Measurements from ENCODE around the gene OR10T2. TPM values are rescaled to one million over a fixed set of nuclear protein-coding genes. Genes with fewer than 3 reads are reported as not detected.
"Not testable (repeated sequence)": the region's sequence is repeated elsewhere in the genome, so short reads cannot be mapped to it uniquely, and the experiment has no call there.

Gene OR10T2
- total and polyA plus RNA-seq, 3 experiments from 2014 or later: not detected

- H3K4me1 ChIP-seq (ENCODE audit: insufficient read depth, low read length): no peaks in the 10 kb centered on the region
- Mint-ChIP-seq H3K4me1 (no peaks in the 10 kb centered on the region), H3K4me3 (no peak overlapping the region), H3K27ac (no peak overlapping the region), H3K9me3 (no peaks in the 10 kb centered on the region), H3K36me3 (no peaks in the 10 kb centered on the region), H3K27me3 (peaks cover 17 to 48% of the 10 kb centered on the region in 2 donors)
- no peak for DNase-seq
- no peak overlapping the region for H3K4me3 ChIP-seq (ENCODE audit: low read length)
- ChIA-PET POLR2A (no interaction called here), CTCF (no interaction called here)
- H3K27ac ChIP-seq (ENCODE audit: low read depth, low read length): no peak overlapping the region
- no peaks in the 10 kb centered on the region for H3K9me3 ChIP-seq (ENCODE audit: low read length)
- no peaks in the 10 kb centered on the region for H3K27me3 ChIP-seq (ENCODE audit: insufficient read depth, low read length, poor library complexity, severe bottlenecking)
- no peaks in the 10 kb centered on the region for H3K36me3 ChIP-seq (ENCODE audit: insufficient read depth, low read length)
These were observed 45.0 kb downstream of the OR10T2 start for GRCh38 chr1:158354255-158354654.

- Mint-ChIP-seq H3K27ac (peak within 1 kb of the TSS in 1 of 8 donors; percentile 48), H3K36me3 (no peaks in the 10 kb centered on the region), H3K4me1 (no peaks in the 10 kb centered on the region), H3K27me3 (peaks cover 17 to 48% of the 10 kb centered on the region in 2 donors), H3K9me3 (no peaks in the 10 kb centered on the region), H3K4me3 (peak within 1 kb of the TSS in 1 of 7 donors; percentile 14)
- POLR2A ChIA-PET: no interaction called here
- no peaks in the 10 kb centered on the region for H3K36me3 ChIP-seq (ENCODE audit: insufficient read depth, low read length)
- DNase-seq: no peak
- no peaks in the 10 kb centered on the region for H3K4me1 ChIP-seq (ENCODE audit: insufficient read depth, low read length)
- no peaks in the 10 kb centered on the region for H3K27me3 ChIP-seq (ENCODE audit: insufficient read depth, low read length, poor library complexity, severe bottlenecking)
- no peak within 1 kb of the TSS for H3K4me3 ChIP-seq (ENCODE audit: low read length)
- H3K27ac ChIP-seq (ENCODE audit: low read depth, low read length): no peak within 1 kb of the TSS
- no peaks in the 10 kb centered on the region for H3K9me3 ChIP-seq (ENCODE audit: low read length)
- CTCF ChIA-PET: no interaction called here
These were observed 45.8 kb downstream of the OR10T2 start, which contains the start of gene CD1E for GRCh38 chr1:158353303-158354075. CD1E (plus strand) TSS chr1:158353894; CDS start chr1:158353989, 95 bp downstream.

- POLR2A ChIA-PET; H3K9me3 ChIP-seq (ENCODE audit: low read length); H3K36me3 ChIP-seq (ENCODE audit: insufficient read depth, low read length); CTCF ChIA-PET; H3K36me3 Mint-ChIP-seq; H3K4me1 ChIP-seq (ENCODE audit: insufficient read depth, low read length); DNase-seq; H3K27me3 ChIP-seq (ENCODE audit: insufficient read depth, low read length, poor library complexity, severe bottlenecking); H3K27ac ChIP-seq (ENCODE audit: low read depth, low read length); H3K4me3 ChIP-seq (ENCODE audit: low read length); H3K4me3 Mint-ChIP-seq; H3K4me1 Mint-ChIP-seq; H3K9me3 Mint-ChIP-seq; H3K27ac Mint-ChIP-seq: not testable (repeated sequence)
- H3K27me3 Mint-ChIP-seq: peaks cover 10 to 28% of the 10 kb centered on the region in 2 donors
These were observed 50.3 kb downstream of the OR10T2 start for GRCh38 chr1:158348946-158349345.

Other genes starting within 250 kb of the OR10T2 start
- gene CD1D, start 218.6 kb downstream of the OR10T2 start, total RNA-seq: not detected
- not detected for gene CD1D, start 218.6 kb downstream of the OR10T2 start, polyA plus RNA-seq
- under 1 TPM; 0.09 to 0.13 TPM for gene CD1A, start 145.0 kb downstream of the OR10T2 start, total RNA-seq
- not detected for gene CD1A, start 145.0 kb downstream of the OR10T2 start, polyA plus RNA-seq
- gene CD1C, start 109.5 kb downstream of the OR10T2 start, total RNA-seq: under 1 TPM; 0.31 to 0.37 TPM
- gene CD1C, start 109.5 kb downstream of the OR10T2 start, polyA plus RNA-seq: not detected
- not detected for gene CD1B, start 67.9 kb downstream of the OR10T2 start, total RNA-seq
- not detected for gene CD1B, start 67.9 kb downstream of the OR10T2 start, polyA plus RNA-seq
- not detected for gene CD1E, start 45.6 kb downstream of the OR10T2 start, total RNA-seq
- not detected for gene CD1E, start 45.6 kb downstream of the OR10T2 start, polyA plus RNA-seq
- gene OR10K2, start 26.8 kb upstream of the OR10T2 start, total RNA-seq: not detected
- gene OR10K2, start 26.8 kb upstream of the OR10T2 start, polyA plus RNA-seq: not detected
- not detected for gene OR10K1, start 62.4 kb upstream of the OR10T2 start, total RNA-seq
- not detected for gene OR10K1, start 62.4 kb upstream of the OR10T2 start, polyA plus RNA-seq
- not detected for gene OR10R2, start 72.8 kb upstream of the OR10T2 start, total RNA-seq
- gene OR10R2, start 72.8 kb upstream of the OR10T2 start, polyA plus RNA-seq: not detected
- not detected for gene OR6Y1, start 154.9 kb upstream of the OR10T2 start, total RNA-seq
- gene OR6Y1, start 154.9 kb upstream of the OR10T2 start, polyA plus RNA-seq: not detected
- not detected for gene OR6P1, start 171.1 kb upstream of the OR10T2 start, total RNA-seq
- not detected for gene OR6P1, start 171.1 kb upstream of the OR10T2 start, polyA plus RNA-seq
- gene OR10X1, start 180.4 kb upstream of the OR10T2 start, total RNA-seq: not detected
- not detected for gene OR10X1, start 180.4 kb upstream of the OR10T2 start, polyA plus RNA-seq
- gene OR10Z1, start 205.8 kb upstream of the OR10T2 start, total RNA-seq: not detected
- not detected for gene OR10Z1, start 205.8 kb upstream of the OR10T2 start, polyA plus RNA-seq